ENCODE data around the gene LRMDA. TPM values are rescaled to one million over a fixed set of nuclear protein-coding genes. Genes with fewer than 3 reads are reported as not detected.

LRMDA gene
- total and polyA plus RNA-seq, 2 donors (not counting 3 experiments of a cell fraction or from before 2014, with no cell fraction given): 9.7 to 18.0 TPM

- Histone ChIP-seq H3K79me2 (ENCODE audit: control insufficient read depth, insufficient read depth, low read length) (no peaks in the 10 kb centered on the region), H3K4me2 (ENCODE audit: insufficient read depth, low read length) (no peak overlapping the region), H2AFZ (ENCODE audit: low read depth, low read length) (no peak overlapping the region), H3K27me3 (ENCODE audit: control insufficient read depth in 2 of 2, insufficient read depth in 2 of 2, low read length in 2 of 2) (no peaks in the 10 kb centered on the region), H3K9me1 (replicated peaks; ENCODE audit: control insufficient read depth, extremely low read depth, insufficient read depth, low read length) (no peaks in the 10 kb centered on the region), H3K4me1 (ENCODE audit: control insufficient read depth, extremely low read depth, insufficient read depth, low read length) (no peaks in the 10 kb centered on the region), H3K9ac (replicated peaks; ENCODE audit: extremely low read depth, insufficient read depth, low read length) (no peak overlapping the region), H3K4me3 (replicated peaks in 1 of 3; ENCODE audit: insufficient read depth in 1 of 3, low read depth in 1 of 3, low read length in 3 of 3) (no peak overlapping the region), H4K20me1 (replicated peaks; ENCODE audit: control insufficient read depth, extremely low read depth, insufficient read depth, low read length) (no peaks in the 10 kb centered on the region), H3K36me3 (ENCODE audit: control insufficient read depth in 2 of 2, extremely low read depth in 1 of 2, insufficient read depth in 2 of 2, low read length in 2 of 2) (no peaks in the 10 kb centered on the region), H3K9me3 (replicated peaks; ENCODE audit: control insufficient read depth, insufficient read depth, low read length) (no peaks in the 10 kb centered on the region), H3K27ac (ENCODE audit: insufficient read depth, low read depth, low read length) (no peak overlapping the region)
- dilution Hi-C loops (cut with MboI; ENCODE audit: extremely low pct_ligation_motif_present, low sequenced_read_pairs) (no loop called here), intact Hi-C loops (cut with micrococcal nuclease) (no loop called here)
- ChIA-PET CTCF (no interaction called here), POLR2A (no interaction called here)
- no TSS peak for BruUV-seq (replicated peaks)
- no peak for FAIRE-seq
- DNase-seq (ENCODE audit: low read depth, low spot score): no peak
- TF ChIP-seq POLR2A (IDR thresholded peaks at IDR 0.05; ENCODE audit: low read depth, low read length) (no peak), MYC (IDR thresholded peaks at IDR 0.05; ENCODE audit: low read depth, low read length) (no peak), FOS (IDR thresholded peaks at IDR 0.05; ENCODE audit: borderline replicate concordance, insufficient read depth, low read length) (no peak), MAX (IDR thresholded peaks at IDR 0.05; ENCODE audit: insufficient read depth, insufficient read length) (no peak), EZH2 (IDR thresholded peaks at IDR 0.05; ENCODE audit: borderline replicate concordance, low read depth, low read length, severe bottlenecking) (no peak), GATA2 (IDR thresholded peaks at IDR 0.05; ENCODE audit: insufficient read depth, insufficient read length, low read depth, low read length) (no peak), POLR2AphosphoS5 (IDR thresholded peaks at IDR 0.05; ENCODE audit: insufficient read depth, low read depth, low read length) (no peak), JUN (IDR thresholded peaks at IDR 0.05; ENCODE audit: borderline replicate concordance, insufficient read depth, insufficient read length, low read depth) (no peak), CTCF (IDR thresholded peaks at IDR 0.05; ENCODE audit: extremely low read depth in 1 of 2, insufficient read depth in 1 of 2, low read depth in 1 of 2, low read length in 2 of 2) (no peak)
These were observed 570.9 kb downstream of the LRMDA start for GRCh38 chr10:76002262-76002854.
